ENCODE measurements around the gene NF1.

GRCh38 chr17:31136319-31136718, 41.5 kb downstream of the NF1 start:
- TF ChIP-seq, protein P1, sequence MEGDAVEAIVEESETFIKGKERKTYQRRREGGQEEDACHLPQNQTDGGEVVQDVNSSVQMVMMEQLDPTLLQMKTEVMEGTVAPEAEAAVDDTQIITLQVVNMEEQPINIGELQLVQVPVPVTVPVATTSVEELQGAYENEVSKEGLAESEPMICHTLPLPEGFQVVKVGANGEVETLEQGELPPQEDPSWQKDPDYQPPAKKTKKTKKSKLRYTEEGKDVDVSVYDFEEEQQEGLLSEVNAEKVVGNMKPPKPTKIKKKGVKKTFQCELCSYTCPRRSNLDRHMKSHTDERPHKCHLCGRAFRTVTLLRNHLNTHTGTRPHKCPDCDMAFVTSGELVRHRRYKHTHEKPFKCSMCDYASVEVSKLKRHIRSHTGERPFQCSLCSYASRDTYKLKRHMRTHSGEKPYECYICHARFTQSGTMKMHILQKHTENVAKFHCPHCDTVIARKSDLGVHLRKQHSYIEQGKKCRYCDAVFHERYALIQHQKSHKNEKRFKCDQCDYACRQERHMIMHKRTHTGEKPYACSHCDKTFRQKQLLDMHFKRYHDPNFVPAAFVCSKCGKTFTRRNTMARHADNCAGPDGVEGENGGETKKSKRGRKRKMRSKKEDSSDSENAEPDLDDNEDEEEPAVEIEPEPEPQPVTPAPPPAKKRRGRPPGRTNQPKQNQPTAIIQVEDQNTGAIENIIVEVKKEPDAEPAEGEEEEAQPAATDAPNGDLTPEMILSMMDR (IDR thresholded peaks at IDR 0.05): no peak
- no peak for TF ChIP-seq POLR2A (IDR thresholded peaks at IDR 0.05)

Measured in testis (tissue), 2 donors.